ENCODE measurements around the gene SEMA4C.

DNA sequence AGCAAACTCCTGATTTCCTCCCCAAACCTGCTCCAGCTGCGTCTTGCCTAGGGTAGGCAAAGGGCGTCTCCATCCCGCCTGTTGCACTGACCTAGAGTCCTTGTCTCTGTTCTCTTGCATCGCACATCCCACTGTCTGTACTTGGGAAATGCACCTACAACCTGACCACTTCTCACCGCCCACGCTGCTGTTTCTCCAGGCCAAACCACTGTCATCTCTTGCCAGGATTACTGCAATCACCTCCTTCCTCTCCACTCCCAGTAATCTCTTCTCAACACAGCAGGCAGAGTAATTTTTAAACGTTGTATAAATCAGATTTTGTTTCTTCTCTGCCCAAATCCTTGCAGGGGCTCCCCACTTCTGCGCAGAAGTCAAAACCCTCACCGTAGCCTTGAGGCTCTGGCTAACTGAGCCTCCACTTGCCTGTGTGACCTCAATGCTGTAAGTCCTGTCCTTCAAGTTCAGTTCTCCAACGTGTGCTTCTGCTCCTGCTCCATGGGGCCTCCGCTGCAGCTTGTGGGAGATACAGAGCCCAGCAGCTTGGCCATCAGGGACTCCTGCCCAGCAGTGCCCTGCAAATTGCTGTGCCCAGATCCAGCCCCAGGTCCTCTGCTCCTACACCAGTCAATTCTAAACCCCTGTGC lies 27.7 kb upstream of the SEMA4C start:
- TF ChIP-seq POLR2A (IDR thresholded peaks at IDR 0.05; ENCODE audit: low read length) (no peak), GATA1 (IDR thresholded peaks at IDR 0.05; ENCODE audit: low read depth, low read length) (no peak)
